Measurements from ENCODE around the gene SERPINB8. TPM values are rescaled to one million over a fixed set of nuclear protein-coding genes. Genes with fewer than 3 reads are reported as not detected.

The SERPINB8 gene
- total and polyA plus RNA-seq, 2 donors (not counting 3 experiments of a cell fraction or from before 2014, with no cell fraction given), result 15.3 to 25.7 TPM

- H4K20me1 ChIP-seq (replicated peaks; ENCODE audit: control insufficient read depth, extremely low read depth, insufficient read depth, low read length), result no peaks in the 10 kb centered on the region
- FAIRE-seq (no peak), DNase-seq (ENCODE audit: low read depth, low spot score) (no peak)
- H3K9me1 ChIP-seq (replicated peaks; ENCODE audit: control insufficient read depth, extremely low read depth, insufficient read depth, low read length), result no peaks in the 10 kb centered on the region
- H2AFZ ChIP-seq (ENCODE audit: low read depth, low read length), result no peak overlapping the region
- dilution Hi-C loops (cut with MboI; ENCODE audit: extremely low pct_ligation_motif_present, low sequenced_read_pairs), result no loop called here
- H3K4me2 ChIP-seq (ENCODE audit: insufficient read depth, low read length), result no peak overlapping the region
- no peak overlapping the region for H3K9ac ChIP-seq (replicated peaks; ENCODE audit: extremely low read depth, insufficient read depth, low read length)
- ChIA-PET POLR2A (no interaction called here), CTCF (interaction anchor here (1.5 to 5.2 kb wide), 2 partner anchors 13 to 14 kb away, joined by 12 to 61 read pairs; no protein-coding TSS in a partner anchor)
- H3K27me3 ChIP-seq (ENCODE audit: control insufficient read depth in 2 of 2, insufficient read depth in 2 of 2, low read length in 2 of 2), result no peaks in the 10 kb centered on the region
- TF ChIP-seq POLR2A (IDR thresholded peaks at IDR 0.05; ENCODE audit: low read depth, low read length) (no peak), MYC (IDR thresholded peaks at IDR 0.05; ENCODE audit: low read depth, low read length) (no peak), JUN (IDR thresholded peaks at IDR 0.05; ENCODE audit: borderline replicate concordance, insufficient read depth, insufficient read length, low read depth) (no peak), POLR2AphosphoS5 (IDR thresholded peaks at IDR 0.05; ENCODE audit: insufficient read depth, low read depth, low read length) (no peak), GATA2 (IDR thresholded peaks at IDR 0.05; ENCODE audit: insufficient read depth, insufficient read length, low read depth, low read length) (no peak), MAX (IDR thresholded peaks at IDR 0.05; ENCODE audit: insufficient read depth, insufficient read length) (no peak), EZH2 (IDR thresholded peaks at IDR 0.05; ENCODE audit: borderline replicate concordance, low read depth, low read length, severe bottlenecking) (no peak), FOS (IDR thresholded peaks at IDR 0.05; ENCODE audit: borderline replicate concordance, insufficient read depth, low read length) (no peak), CTCF (IDR thresholded peaks at IDR 0.05; ENCODE audit: extremely low read depth in 1 of 2, insufficient read depth in 1 of 2, low read depth in 1 of 2, low read length in 2 of 2) (no peak)
- no peaks in the 10 kb centered on the region for H3K9me3 ChIP-seq (replicated peaks; ENCODE audit: control insufficient read depth, insufficient read depth, low read length)
- H3K27ac ChIP-seq (ENCODE audit: insufficient read depth, low read depth, low read length), result no peak overlapping the region
- no peak overlapping the region for H3K4me3 ChIP-seq (replicated peaks in 1 of 3; ENCODE audit: insufficient read depth in 1 of 3, low read depth in 1 of 3, low read length in 3 of 3)
- H3K79me2 ChIP-seq (ENCODE audit: control insufficient read depth, insufficient read depth, low read length), result peaks cover 44% of the 10 kb centered on the region
- BruUV-seq (replicated peaks), result no TSS peak
- intact Hi-C loops (cut with micrococcal nuclease), result no loop called here
- H3K36me3 ChIP-seq (ENCODE audit: control insufficient read depth in 2 of 2, extremely low read depth in 1 of 2, insufficient read depth in 2 of 2, low read length in 2 of 2), result peaks cover 2 to 7% of the 10 kb centered on the region in 2 experiments
- H3K4me1 ChIP-seq (ENCODE audit: control insufficient read depth, extremely low read depth, insufficient read depth, low read length), result peaks cover 2% of the 10 kb centered on the region
Observed at GRCh38 chr18:63977040-63977439, 7.2 kb downstream of the SERPINB8 start.
